ENCODE measurements around the gene GPR84. TPM values are rescaled to one million over a fixed set of nuclear protein-coding genes. Genes with fewer than 3 reads are reported as not detected.

Gene GPR84
- total and polyA plus RNA-seq, 9 of the 15 experiments (the other 6 are each of a cell fraction or from before 2014, with no cell fraction given) = 0.07 to 0.18 (median 0.11) TPM; not detected in 5

DNA sequence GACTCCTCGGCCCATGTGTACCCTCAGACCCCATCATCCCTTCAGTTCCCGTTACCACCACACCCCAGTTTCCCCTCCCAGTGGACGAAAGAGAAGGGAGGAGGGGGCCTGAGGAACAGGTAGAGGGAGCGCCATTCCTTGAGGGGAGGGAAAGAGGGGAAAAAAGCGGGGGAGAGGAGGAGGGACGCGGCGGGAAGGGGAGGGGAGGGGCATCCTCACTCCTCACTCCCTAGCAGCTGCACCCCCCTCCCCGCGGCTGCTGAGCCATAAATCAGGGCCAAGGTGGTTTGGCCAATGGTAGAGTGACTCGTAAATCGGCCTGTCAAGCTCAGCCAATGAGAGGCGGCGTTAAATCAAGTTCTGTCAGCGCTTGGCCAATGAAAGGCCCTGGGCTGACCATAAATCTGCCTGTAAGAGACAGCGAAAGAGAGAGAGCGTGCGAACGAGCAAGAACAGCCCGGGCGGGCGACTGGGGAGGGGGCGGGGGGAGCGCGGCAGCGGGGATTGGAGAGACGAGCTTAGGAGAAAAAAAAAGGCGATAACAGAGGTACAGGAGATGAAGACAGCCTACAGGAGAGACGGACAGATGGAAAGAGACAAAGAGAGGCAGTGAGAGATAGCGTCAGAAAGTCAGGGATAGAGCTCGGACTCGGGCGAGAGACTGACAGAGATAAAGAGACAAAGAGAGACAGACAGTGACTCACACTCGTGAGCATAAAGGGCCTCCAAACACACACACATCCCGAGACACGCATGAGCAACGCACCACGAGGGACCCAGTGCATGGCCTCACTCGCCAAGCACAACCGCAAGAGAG is 5.1 kb downstream of the GPR84 start (continued):
- TF ChIP-seq POLR3G (IDR thresholded peaks at IDR 0.05; ENCODE audit: extremely low read depth, insufficient read length, insufficient replicate concordance) (no peak), CTCFL (IDR thresholded peaks at IDR 0.05; ENCODE audit: borderline replicate concordance, insufficient read depth, low read depth, low read length, poor library complexity, severe bottlenecking) (no peak), AFF1 (IDR thresholded peaks at IDR 0.05; ENCODE audit: low read depth in 1 of 2, partially characterized antibody in 2 of 2) (peak; percentile 71 to 73), GTF2F1 (IDR thresholded peaks at IDR 0.05; ENCODE audit: low read depth, low read length) (no peak), XRCC3 (IDR thresholded peaks at IDR 0.05) (no peak), ZNF436 (CRISPR knock-in tag; IDR thresholded peaks at IDR 0.05) (no peak), KLF10 (CRISPR knock-in tag; IDR thresholded peaks at IDR 0.05) (no peak), E2F3 (CRISPR knock-in tag; IDR thresholded peaks at IDR 0.05) (no peak), ZSCAN32 (CRISPR knock-in tag; IDR thresholded peaks at IDR 0.05) (no peak), ZNF384 (IDR thresholded peaks at IDR 0.05; ENCODE audit: low read depth, low read length) (peak; percentile 92), SIN3B (IDR thresholded peaks at IDR 0.05; ENCODE audit: low read depth) (0 out of 2 replicates have a peak, but pooled peaks have one; percentile 14), MYC (IDR thresholded peaks at IDR 0.05; ENCODE audit: low read depth, low read length) (peak; percentile 90), MYC (CRISPR knock-in tag; IDR thresholded peaks at IDR 0.05; ENCODE audit: borderline replicate concordance, low read depth) (peak; percentile 55; the same call in 1 of the 2 replicates), ZNF23 (CRISPR knock-in tag; IDR thresholded peaks at IDR 0.05) (no peak), NFXL1 (CRISPR knock-in tag; IDR thresholded peaks at IDR 0.05) (no peak), CBFA2T3 (IDR thresholded peaks at IDR 0.05) (peak; percentile 85), PHF21A (IDR thresholded peaks at IDR 0.05; ENCODE audit: borderline replicate concordance, low read depth) (peak; percentile 100), BRD9 (IDR thresholded peaks at IDR 0.05; ENCODE audit: low read depth, partially characterized antibody) (peak; percentile 76), NR1H2 (CRISPR knock-in tag; IDR thresholded peaks at IDR 0.05) (0 out of 2 replicates have a peak, but pooled peaks have one; percentile 7), NR3C1 (CRISPR knock-in tag; IDR thresholded peaks at IDR 0.05) (no peak)
- TF ChIP-seq, protein P1, sequence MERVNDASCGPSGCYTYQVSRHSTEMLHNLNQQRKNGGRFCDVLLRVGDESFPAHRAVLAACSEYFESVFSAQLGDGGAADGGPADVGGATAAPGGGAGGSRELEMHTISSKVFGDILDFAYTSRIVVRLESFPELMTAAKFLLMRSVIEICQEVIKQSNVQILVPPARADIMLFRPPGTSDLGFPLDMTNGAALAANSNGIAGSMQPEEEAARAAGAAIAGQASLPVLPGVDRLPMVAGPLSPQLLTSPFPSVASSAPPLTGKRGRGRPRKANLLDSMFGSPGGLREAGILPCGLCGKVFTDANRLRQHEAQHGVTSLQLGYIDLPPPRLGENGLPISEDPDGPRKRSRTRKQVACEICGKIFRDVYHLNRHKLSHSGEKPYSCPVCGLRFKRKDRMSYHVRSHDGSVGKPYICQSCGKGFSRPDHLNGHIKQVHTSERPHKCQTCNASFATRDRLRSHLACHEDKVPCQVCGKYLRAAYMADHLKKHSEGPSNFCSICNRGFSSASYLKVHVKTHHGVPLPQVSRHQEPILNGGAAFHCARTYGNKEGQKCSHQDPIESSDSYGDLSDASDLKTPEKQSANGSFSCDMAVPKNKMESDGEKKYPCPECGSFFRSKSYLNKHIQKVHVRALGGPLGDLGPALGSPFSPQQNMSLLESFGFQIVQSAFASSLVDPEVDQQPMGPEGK (CRISPR knock-in tag; IDR thresholded peaks at IDR 0.05; ENCODE audit: borderline replicate concordance) = no peak

Measured in K562 (cell line).